Activated CD4-positive, CD25-positive, alpha-beta regulatory T cell treated with anti-CD3 and anti-CD28 coated beads, Interleukin-2, amount 50 U/mL, for 72 hours (primary cell): ENCODE measurements around the gene LAMA2.

Experiments
- DNase-seq: peaks from one replicate; pipeline ENCODE4 v3.0.0; 2021

Gene LAMA2

GRCh38 chr6:129279343-129280292 is 396.7 kb downstream of the LAMA2 start:
- no peak for DNase-seq

DNA sequence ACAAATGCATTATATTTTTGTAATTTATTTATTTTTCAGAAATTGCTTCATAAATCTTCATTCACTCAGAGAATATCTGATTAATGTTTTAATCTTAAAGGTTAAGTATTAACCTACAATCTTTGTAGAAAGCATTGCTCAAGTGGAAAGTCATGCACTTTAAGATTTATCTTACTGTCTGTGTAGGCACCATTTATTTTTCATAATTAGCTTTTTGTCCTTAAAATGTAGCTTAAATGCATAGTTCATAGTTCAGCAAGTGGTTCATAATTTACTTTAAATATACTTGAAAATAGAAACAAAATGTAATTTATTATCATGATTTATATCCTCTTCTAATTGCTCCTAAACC is 397.3 kb downstream of the LAMA2 start:
- no peak for DNase-seq

- DNase-seq, result no peak
These were observed 397.8 kb downstream of the LAMA2 start for GRCh38 chr6:129280749-129281148.

DNA sequence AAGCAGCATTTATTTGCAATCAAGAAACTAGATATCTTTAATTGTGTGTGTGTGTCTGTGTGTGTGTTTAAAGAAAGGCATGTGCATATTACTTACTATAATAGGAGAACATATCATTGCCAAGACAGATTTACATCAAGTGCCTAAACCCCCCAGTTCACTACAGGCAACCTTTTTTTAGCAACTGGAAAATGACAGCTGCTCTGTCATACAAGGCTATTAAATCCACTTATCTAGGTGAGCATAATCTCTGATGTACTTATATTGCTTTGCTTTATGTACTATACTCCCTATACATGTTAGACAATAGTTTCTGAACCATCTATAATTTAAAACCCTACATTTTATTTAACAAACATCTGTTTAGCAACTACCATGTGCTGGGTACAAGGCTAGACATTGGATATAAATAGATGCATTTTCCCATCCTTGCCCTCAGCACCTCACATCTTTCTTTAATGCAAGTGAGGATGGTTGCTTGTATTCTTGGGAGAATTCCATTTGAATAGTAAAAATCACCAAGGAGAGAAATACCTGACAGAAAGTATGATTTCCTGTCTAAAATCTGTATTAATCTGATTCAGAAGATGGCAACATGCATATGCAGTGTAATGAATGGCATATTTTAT is 398.3 kb downstream of the LAMA2 start:
- no peak for DNase-seq

- no peak for DNase-seq
These were observed 399.1 kb downstream of the LAMA2 start for GRCh38 chr6:129282019-129282418.

GRCh38 chr6:129284225-129284624 is 401.3 kb downstream of the LAMA2 start:
- no peak for DNase-seq

DNA sequence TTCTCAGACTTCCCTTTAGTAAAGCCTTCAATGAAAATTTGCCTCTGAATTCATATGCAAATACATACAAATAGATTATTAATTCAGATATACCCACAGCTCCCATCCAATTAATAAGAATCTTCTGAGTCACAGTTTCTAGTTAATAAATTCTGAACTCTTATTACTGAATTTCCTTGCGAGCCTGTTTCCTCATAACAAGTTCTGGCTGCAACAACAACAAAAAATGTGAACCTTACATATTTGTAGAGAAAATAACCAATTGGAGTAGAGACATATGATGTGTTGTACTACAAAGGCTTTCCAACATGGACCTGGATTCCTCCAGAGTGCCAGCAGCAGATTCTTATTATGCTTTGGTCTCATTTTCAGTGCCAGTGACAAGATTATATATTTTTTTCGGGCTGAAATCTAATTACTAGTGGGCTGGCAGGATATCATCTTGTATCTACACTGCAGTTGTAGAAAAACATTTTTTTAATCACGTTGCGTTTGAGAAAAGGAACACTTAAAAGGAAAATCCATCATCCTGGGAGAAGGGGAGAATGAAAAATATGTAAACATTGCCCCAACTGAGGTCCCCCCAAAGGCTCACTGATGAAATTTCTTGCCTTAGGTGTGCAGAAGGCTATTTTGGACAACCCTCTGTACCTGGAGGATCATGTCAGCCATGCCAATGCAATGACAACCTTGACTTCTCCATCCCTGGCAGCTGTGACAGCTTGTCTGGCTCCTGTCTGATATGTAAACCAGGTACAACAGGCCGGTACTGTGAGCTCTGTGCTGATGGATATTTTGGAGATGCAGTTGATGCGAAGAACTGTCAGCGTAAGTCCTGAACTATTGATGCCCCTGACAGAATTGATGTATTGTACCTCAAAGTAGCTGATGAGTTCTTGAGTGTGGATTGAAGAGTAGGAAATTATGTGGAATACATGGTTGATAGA is 404.6 kb downstream of the LAMA2 start:
- DNase-seq, result no peak

GRCh38 chr6:129289442-129289841 is 406.5 kb downstream of the LAMA2 start:
- DNase-seq, result no peak

- DNase-seq, result no peak
These were observed 409.9 kb downstream of the LAMA2 start for GRCh38 chr6:129292836-129293235.

DNA sequence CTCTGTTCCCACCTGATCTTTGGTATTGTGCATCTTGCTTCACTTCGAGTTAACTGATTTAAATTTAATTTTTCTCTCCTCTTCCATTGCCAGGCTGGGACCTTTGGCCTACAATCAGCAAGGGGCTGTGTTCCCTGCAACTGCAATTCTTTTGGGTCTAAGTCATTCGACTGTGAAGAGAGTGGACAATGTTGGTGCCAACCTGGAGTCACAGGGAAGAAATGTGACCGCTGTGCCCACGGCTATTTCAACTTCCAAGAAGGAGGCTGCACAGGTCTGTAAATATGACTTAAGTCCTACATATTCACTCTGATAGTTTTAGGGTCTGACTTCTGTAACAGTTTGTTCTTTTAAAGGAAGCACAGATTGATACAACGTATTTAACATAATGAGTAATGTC is 414.7 kb downstream of the LAMA2 start:
- DNase-seq, result no peak

DNA sequence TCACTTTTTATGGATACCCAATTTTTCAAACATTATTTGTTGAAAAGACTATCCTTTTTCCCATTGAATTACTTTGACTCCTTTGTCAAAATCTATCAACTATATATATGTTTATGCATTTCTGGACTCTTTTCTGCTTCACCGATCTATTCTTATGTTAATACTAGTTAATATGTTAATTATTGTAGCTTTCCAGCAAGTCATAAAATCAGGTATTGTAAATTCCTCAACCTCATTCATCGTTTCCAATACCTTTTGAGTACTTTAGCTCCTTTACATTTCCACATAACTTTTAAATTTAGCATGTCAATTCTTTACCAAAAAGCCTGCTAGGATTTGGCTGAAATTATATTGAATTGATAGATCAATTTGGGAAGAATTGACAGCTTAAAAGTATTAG is 419.7 kb downstream of the LAMA2 start:
- no peak for DNase-seq

DNA sequence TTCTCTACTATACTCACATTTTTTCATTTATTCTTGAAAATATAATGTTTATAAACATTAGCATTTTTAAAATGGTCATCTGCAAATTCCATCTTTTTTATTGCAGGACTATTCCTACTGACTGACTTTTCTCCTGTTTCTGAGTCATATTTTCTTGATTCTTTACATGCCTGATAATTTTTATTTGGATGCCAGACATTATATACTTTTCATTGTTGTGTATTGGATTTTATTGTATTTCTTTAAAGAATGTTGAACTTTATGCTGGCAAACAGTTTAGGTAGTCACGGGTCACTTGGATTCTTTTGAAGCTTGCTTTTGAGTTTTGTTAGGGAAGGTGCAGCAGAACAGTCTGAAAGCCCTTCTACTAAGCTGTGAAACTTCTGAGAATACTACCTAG is 423.9 kb downstream of the LAMA2 start:
- no peak for DNase-seq

GRCh38 chr6:129307845-129308244 is 424.9 kb downstream of the LAMA2 start:
- DNase-seq, result no peak

DNA sequence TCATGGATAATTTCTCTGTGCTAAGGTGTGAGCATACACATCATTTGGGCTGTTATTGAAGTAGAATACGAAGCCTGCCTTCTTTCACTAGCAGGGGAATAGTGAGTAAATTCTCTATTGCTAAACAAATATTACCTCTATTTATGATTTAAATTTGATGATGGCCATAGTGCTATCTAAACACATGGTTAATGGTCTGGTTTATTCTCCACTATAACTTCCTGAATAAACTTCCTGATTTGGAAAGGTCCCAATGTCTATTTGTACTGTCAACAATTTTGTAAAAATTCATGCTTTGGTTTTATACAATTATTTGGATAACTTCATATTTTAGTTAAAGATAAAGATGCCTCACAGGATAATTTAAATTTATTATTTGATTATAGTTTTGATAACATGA is 426.2 kb downstream of the LAMA2 start:
- no peak for DNase-seq

GRCh38 chr6:129312880-129313279 is 429.9 kb downstream of the LAMA2 start:
- DNase-seq, result no peak

- DNase-seq, result no peak
These were observed 431.6 kb downstream of the LAMA2 start for GRCh38 chr6:129314575-129314974.

GRCh38 chr6:129317931-129318820 is 435.2 kb downstream of the LAMA2 start:
- DNase-seq, result no peak

- no peak for DNase-seq
These were observed 438.0 kb downstream of the LAMA2 start for GRCh38 chr6:129320892-129321291.

DNA sequence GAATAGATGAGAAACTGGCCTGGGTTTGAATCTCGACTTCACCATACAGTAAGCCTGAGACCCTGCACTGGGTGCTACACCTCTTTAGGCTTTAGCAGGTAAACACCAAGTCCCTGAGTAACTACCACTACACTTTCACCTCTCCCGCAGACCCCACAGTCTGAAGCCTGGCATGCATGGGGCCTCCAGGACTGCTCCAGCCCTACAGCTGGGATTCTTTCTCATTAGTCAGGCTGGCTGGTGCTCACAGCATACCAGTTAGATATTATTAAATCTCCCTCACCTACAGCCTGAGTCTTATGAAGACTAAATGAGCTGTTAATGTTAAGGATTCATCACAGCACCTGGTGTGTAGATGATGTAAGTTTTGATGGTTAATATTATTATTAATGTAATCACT is 438.4 kb downstream of the LAMA2 start:
- no peak for DNase-seq

- DNase-seq, result no peak
These were observed 441.4 kb downstream of the LAMA2 start for GRCh38 chr6:129324345-129324744.

- DNase-seq, result no peak
These were observed 446.7 kb downstream of the LAMA2 start for GRCh38 chr6:129329678-129330077.

DNA sequence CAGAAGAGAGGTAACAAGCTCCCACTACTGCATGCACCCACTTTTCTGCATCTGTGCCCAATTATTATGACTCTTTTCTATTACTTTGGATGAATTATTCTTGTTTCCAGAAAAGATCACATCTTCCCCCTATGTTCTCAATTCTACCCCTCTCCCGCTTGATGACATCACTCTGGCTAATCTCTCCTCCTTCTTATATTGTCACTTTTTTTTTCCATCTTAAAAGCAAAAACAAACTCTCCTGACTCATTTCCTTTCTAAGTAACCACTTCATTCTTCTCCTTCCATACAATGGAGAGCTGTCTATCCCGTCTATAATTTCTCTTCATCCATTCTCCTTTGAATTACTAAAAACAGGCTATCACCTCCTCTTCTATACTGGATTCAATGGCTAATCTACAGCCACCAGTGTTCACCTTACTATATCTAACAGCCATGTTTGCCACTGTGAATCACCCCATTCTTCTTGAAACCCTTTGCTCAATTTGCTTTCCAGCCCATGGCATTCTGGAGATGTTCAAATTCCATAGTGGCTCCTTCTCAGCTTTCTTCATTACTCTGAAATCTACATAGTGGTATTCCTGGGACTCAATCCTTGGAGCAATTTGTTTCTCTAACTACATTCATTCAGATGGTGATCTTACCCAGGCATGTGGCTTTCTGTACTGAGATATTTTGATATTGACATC is 448.7 kb downstream of the LAMA2 start:
- DNase-seq, result no peak
